WERI-Rb-1 (cell line): ENCODE results near the gene INKA2.

ENCODE experiments used
- DNase-seq: peaks from one replicate; pipeline ENCODE4 v3.0.0-alpha.2; 2020
- H3K27ac ChIP-seq: fragments of 250-450 bp; sonication (Bioruptor Pico); 2 replicates; pipeline ENCODE4 v1.5.1; 2020; ENCODE audit warnings: mild to moderate bottlenecking, moderate library complexity
- H3K27me3 ChIP-seq: fragments of 250-450 bp; sonication (Bioruptor Pico); 2 replicates; pipeline ENCODE4 v1.5.1; 2021; ENCODE audit warnings: mild to moderate bottlenecking, low read depth, moderate library complexity; ENCODE audit not compliant: insufficient read depth, severe bottlenecking
- H3K36me3 ChIP-seq: fragments of 250-450 bp; sonication (Bioruptor Pico); 2 replicates; pipeline ENCODE4 v1.5.1; 2020; ENCODE audit warnings: mild to moderate bottlenecking, moderate library complexity
- H3K4me3 ChIP-seq: 2 replicates; pipeline ENCODE4 v1.5.1; 2011; ENCODE audit warnings: low read depth, mild to moderate bottlenecking, control low read depth, low read length
- H3K9me3 ChIP-seq: fragments of 250-450 bp; sonication (Bioruptor Pico); 2 replicates; pipeline ENCODE4 v1.5.1; 2021; ENCODE audit warnings: mild to moderate bottlenecking, moderate library complexity; ENCODE audit not compliant: severe bottlenecking
- TF ChIP-seq, protein P1 (sequence below): IDR thresholded peaks from 2 replicates; pipeline ENCODE4 v1.5.1; 2011; ENCODE audit warnings: low read depth, mild to moderate bottlenecking, control low read depth, inconsistent platforms, low read length

Gene INKA2

DNA sequence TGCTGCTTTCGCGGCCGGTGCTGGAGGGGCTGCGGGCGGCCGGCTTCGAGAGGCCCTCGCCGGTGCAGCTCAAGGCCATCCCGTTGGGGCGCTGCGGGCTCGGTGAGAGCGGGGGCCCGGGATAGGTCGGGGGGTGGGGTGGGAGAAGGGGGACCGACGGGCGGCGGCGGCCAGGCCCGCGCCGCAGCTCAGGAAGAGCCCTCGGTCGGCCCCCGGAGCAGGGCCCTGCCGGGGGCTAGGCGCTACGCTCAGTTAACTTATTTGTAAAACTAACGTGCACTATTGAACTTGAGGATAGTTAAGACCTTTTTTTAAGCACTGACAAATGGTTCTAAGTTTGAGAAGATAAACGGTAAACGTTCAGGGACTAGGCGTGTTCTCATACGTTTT, 16.9 kb upstream of the INKA2 start:
- TF ChIP-seq, protein P1, sequence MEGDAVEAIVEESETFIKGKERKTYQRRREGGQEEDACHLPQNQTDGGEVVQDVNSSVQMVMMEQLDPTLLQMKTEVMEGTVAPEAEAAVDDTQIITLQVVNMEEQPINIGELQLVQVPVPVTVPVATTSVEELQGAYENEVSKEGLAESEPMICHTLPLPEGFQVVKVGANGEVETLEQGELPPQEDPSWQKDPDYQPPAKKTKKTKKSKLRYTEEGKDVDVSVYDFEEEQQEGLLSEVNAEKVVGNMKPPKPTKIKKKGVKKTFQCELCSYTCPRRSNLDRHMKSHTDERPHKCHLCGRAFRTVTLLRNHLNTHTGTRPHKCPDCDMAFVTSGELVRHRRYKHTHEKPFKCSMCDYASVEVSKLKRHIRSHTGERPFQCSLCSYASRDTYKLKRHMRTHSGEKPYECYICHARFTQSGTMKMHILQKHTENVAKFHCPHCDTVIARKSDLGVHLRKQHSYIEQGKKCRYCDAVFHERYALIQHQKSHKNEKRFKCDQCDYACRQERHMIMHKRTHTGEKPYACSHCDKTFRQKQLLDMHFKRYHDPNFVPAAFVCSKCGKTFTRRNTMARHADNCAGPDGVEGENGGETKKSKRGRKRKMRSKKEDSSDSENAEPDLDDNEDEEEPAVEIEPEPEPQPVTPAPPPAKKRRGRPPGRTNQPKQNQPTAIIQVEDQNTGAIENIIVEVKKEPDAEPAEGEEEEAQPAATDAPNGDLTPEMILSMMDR, result no peak
- Histone ChIP-seq H3K36me3 (peaks cover 37% of the 10 kb centered on the region), H3K27me3 (no peaks in the 10 kb centered on the region), H3K9me3 (no peaks in the 10 kb centered on the region), H3K4me3 (peak overlapping the region; percentile 59), H3K27ac (peak overlapping the region; percentile 86)
- DNase-seq, result no peak

DNA sequence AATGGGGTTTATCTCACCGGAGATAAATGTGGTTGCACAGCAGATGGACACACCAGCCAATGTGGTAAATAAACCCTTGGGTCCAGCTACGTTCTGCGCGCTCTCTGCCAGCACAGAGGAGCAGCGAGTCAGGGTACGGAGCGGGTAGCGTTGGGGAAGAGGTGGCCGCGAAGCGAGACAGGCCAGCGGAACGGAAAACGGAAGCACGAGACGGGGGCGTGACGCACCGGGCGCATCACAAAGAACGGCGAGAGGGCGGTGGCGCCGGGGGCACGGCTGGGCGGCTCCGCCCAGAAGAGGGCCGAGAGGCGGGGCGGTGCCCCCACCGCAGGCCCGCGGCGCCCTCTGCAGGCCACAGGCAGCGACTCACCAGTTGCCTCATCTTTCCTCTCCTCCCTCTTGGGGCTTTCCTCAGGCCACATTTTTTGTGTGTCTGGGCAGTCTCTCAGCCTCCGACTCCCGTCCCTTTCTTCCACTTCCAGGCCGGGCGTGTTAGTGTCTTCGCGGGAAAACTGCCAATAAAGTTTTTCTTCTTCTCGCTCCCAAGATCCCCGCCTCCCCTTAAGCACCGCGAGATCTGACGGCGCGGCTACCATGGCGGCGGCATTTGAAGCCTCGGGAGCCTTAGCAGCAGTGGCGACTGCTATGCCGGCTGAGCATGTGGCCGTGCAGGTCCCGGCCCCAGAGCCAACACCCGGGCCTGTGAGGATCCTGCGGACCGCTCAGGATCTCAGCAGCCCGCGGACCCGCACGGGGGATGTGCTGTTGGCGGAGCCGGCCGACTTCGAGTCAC, 16.3 kb upstream of the INKA2 start, which contains the start of gene DDX20:
Gene DDX20 (plus strand): TSS at position 571 of the 793 bp plus-strand sequence. CDS start 24 bp downstream, at position 595.
- H3K9me3 ChIP-seq, result no peaks in the 10 kb centered on the region
- peak; percentile 89 for DNase-seq
- H3K27me3 ChIP-seq, result no peaks in the 10 kb centered on the region
- H3K4me3 ChIP-seq, result peak within 1 kb of the TSS; percentile 59
- H3K36me3 ChIP-seq, result peaks cover 31% of the 10 kb centered on the region
- TF ChIP-seq, protein P1, result peak; percentile 95
- peak within 1 kb of the TSS; percentile 86 for H3K27ac ChIP-seq

DNA sequence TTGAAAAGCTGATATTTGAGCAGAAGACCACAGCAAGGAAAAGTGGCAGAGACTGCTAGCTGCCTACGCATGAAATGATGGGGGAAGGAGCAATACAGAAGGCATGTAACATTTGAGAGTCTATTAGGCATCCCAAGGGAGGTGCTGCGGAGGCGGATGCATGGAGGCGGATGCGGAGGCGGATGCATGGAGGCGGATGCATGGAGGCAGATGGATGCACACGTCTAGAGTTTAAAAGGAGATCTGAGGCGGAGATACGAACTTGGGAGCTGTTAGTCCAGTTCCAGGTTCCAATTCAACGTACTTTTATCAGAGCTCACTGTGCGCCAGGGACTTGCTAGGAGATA, 15.8 kb upstream of the INKA2 start:
- peak overlapping the region; percentile 86 for H3K27ac ChIP-seq

DNA sequence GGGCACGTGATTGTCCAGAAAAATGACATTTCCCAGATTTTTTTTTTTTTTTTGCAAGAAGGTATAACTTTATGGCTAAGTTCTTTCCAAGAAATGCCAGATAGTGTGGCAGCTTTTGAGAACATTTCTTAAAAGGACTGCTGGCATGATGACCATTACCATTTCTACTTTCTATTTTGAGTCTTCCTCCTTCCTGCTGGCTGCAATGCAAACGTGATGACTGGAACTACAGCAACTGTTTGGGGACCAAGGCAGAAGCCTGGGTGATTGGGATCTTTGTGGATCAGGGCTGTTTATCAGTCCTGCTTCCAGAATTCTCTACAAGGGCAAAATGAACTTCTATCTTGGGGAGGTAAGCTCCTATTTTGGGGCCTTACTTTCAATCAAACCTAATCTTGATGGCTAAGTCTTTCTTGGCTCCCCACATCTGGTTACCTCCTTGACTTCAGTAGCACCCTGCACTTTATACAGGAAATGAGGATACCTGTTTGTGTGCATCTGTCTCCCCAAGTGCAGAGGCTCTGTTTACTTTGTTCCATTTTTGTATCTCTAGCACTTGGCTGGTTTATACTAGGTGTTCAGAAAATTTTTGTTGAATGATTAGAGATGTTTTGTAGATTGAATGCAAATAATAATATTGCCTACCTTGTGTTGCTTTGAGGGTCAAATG, 12.8 kb upstream of the INKA2 start:
- peaks cover 3% of the 10 kb centered on the region for H3K9me3 ChIP-seq
- H3K27ac ChIP-seq, result no peak overlapping the region
- DNase-seq, result no peak
- no peak overlapping the region for H3K4me3 ChIP-seq
- peaks cover 2% of the 10 kb centered on the region; the same call in 1 of the 2 replicates for H3K36me3 ChIP-seq
- TF ChIP-seq, protein P1, result no peak
- H3K27me3 ChIP-seq, result no peaks in the 10 kb centered on the region

More for the DNA sequence above, 15.8 kb upstream of the INKA2 start:
- peaks cover 26% of the 10 kb centered on the region for H3K36me3 ChIP-seq
- H3K9me3 ChIP-seq, result no peaks in the 10 kb centered on the region
- no peaks in the 10 kb centered on the region for H3K27me3 ChIP-seq
- H3K4me3 ChIP-seq, result peak overlapping the region; percentile 59
- TF ChIP-seq, protein P1, result no peak
- peak; percentile 56 for DNase-seq

DNA sequence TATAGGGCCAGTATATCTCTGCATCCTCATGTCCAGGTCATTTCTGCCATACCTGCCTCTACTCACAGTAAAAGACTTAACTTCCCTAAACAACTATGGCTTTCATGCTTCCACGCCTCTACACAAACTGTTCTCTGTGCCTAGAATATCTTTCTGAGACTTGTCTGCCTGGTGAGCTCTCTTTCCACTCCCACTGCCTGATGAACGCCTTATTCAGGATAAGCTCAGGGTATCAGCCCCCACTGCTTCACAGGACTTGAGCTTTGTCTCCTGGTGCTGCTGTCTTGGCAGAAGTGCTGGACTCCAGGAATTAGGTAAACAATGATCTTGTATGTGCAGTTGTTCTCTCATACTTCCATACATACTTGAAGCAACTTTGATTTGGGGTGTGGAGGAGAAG, 11.7 kb upstream of the INKA2 start:
- peaks cover 1% of the 10 kb centered on the region; the same call in 1 of the 2 replicates for H3K36me3 ChIP-seq
- DNase-seq, result no peak
- no peaks in the 10 kb centered on the region for H3K27me3 ChIP-seq
- TF ChIP-seq, protein P1, result no peak
- H3K27ac ChIP-seq, result no peak overlapping the region
- peaks cover 3% of the 10 kb centered on the region for H3K9me3 ChIP-seq
- no peak overlapping the region for H3K4me3 ChIP-seq
